ENCODE measurements around the gene COL9A2.

- no peak for TF ChIP-seq CTCF (IDR thresholded peaks at IDR 0.05)
- no peak for TF ChIP-seq ZFX (IDR thresholded peaks at IDR 0.05; ENCODE audit: borderline replicate concordance)
These were observed 65.6 kb downstream of the COL9A2 start for GRCh38 chr1:40251456-40251855.
